Right lobe of liver (tissue), 6 donors: ENCODE results near the gene ZDHHC14. TPM values are rescaled to one million over a fixed set of nuclear protein-coding genes. Genes with fewer than 3 reads are reported as not detected.

Source experiments
- ATAC-seq, 4 donors: fragments of 200-7000 bp; cut with Tn5 transposase; one replicate each; pipeline ENCODE4 v1.9.1; 2020; ENCODE audit warnings: mild to moderate bottlenecking in 4 of 4, moderate library complexity in 4 of 4
- DNase-seq, 3 donors: peaks; one replicate each; pipeline ENCODE4 v3.0.0-alpha.2; 2020
- H3K27ac ChIP-seq, 3 donors: fragments of 200-600 bp; one replicate each; pipeline ENCODE4 v1.8.0; 2022
- H3K27me3 ChIP-seq, 2 donors: fragments of 200-600 bp; one replicate each; pipeline ENCODE4 v1.8.0; 2022
- H3K36me3 ChIP-seq, 4 donors: fragments of 200-600 bp; sonication (generic) in 1 of 4; one replicate each; pipeline versions ENCODE4 v1.5.1 to v1.8.0; 2017 to 2022; ENCODE audit warnings: control low read depth in 1 of 4
- H3K4me1 ChIP-seq, 4 donors: fragments of 200-600 bp; sonication (generic) in 1 of 4; one replicate each; pipeline versions ENCODE4 v1.5.1 to v1.8.0; 2017 to 2022; ENCODE audit warnings: control low read depth in 1 of 4
- H3K4me3 ChIP-seq, 3 donors: fragments of 200-600 bp; one replicate each; pipeline ENCODE4 v1.8.0; 2022
- H3K9me3 ChIP-seq, 4 donors: fragments of 200-600 bp; sonication (generic) in 1 of 4; one replicate each; pipeline versions ENCODE4 v1.5.1 to v1.8.0; 2017 to 2022; ENCODE audit warnings: control low read depth in 1 of 4
- CTCF ChIP-seq, 4 donors: fragments of 200-600 bp in 3 of 4; fragments of 450-650 bp in 1 of 4; IDR thresholded peaks; one replicate each; pipeline versions ENCODE4 v1.5.1 to v1.8.0; 2016 to 2022; ENCODE audit warnings: antibody characterized with exemption in 4 of 4, mild to moderate bottlenecking in 2 of 4
- POLR2A ChIP-seq: fragments of 450-650 bp; IDR thresholded peaks from one replicate; pipeline ENCODE4 v1.6.1; 2017; ENCODE audit warnings: antibody characterized with exemption, mild to moderate bottlenecking
- WGBS: methylation state at CpG from one replicate; pipeline ENCODE4 v1.1.6; 2018; ENCODE audit warnings: low coverage, low lambda C conversion rate; ENCODE audit not compliant: insufficient coverage; ENCODE audit errors: missing lambda C conversion rate; 5-methylcytosine and 5-hydroxymethylcytosine counted together
- intact Hi-C, 2 donors: fragments of 100-400 bp; cut with DNase I; formaldehyde crosslinking; loops; one replicate each; pipeline versions ENCODE4 v1.11.2 to v1.14.1; 2022
- total RNA-seq, 6 experiments: library from RNA; depleted of rRNA in 2 of 6; stranded (reverse); fragments of >200 nt in 2 of 6; fragmentation: NEBNext Ultra II Directional in 3 of 6; extraction: Animal tissue kit (Norgen Biotek cat#: 25700) in 3 of 6; gene quantifications; one replicate each; pipeline versions ENCODE4 v1.1.0 to v1.2.4, GENCODE V29; 2016 to 2023
- donor health status: DM: no; HTN: yes; CAD: no.
- donor health status: DM: no; HTN: no; CAD: no.
- donor health status: DM: no; HTN: no; CAD: no.
- donor health status: DM: no; HTN: yes; CAD: no.
- donor health status: DM: no; HTN: yes; CAD: no.

ZDHHC14 gene
- total RNA-seq, 6 experiments from 2014 or later = 7.3 to 13.0 (median 10.3) TPM

- no peak overlapping the region for H3K27ac ChIP-seq
- intact Hi-C loops = no loop called here
- no peaks in the 10 kb centered on the region for H3K4me1 ChIP-seq
- H3K27me3 ChIP-seq = no peaks in the 10 kb centered on the region
- no peak overlapping the region for H3K4me3 ChIP-seq
- DNase-seq (no peak), ATAC-seq (peak in 2 of 4 donors; percentile 25 to 66)
- TF ChIP-seq CTCF (IDR thresholded peaks at IDR 0.05) = no peak
- TF ChIP-seq POLR2A = no peak
- 73% methylated on average over 7 of the region's 7 CpGs for WGBS
- H3K36me3 ChIP-seq = no peaks in the 10 kb centered on the region
- no peaks in the 10 kb centered on the region for H3K9me3 ChIP-seq
These were observed 232.1 kb downstream of the ZDHHC14 start for GRCh38 chr6:157613011-157613522.

- TF ChIP-seq POLR2A (no peak), CTCF (IDR thresholded peaks at IDR 0.05) (no peak)
- no peak for DNase-seq
These were observed 233.1 kb downstream of the ZDHHC14 start for GRCh38 chr6:157614026-157614568.

GRCh38 chr6:157615420-157615769 is 234.4 kb downstream of the ZDHHC14 start:
- H3K4me3 ChIP-seq = no peak overlapping the region
- no peaks in the 10 kb centered on the region for H3K4me1 ChIP-seq
- ATAC-seq (peak in 3 of 4 donors; percentile 11 to 56 (median 36)), DNase-seq (no peak)
- no peaks in the 10 kb centered on the region for H3K27me3 ChIP-seq
- H3K27ac ChIP-seq = no peak overlapping the region
- no peaks in the 10 kb centered on the region for H3K9me3 ChIP-seq
- TF ChIP-seq CTCF (IDR thresholded peaks at IDR 0.05) (peak in 1 of 4 donors; percentile 5), POLR2A (no peak)
- 37% methylated on average over 4 of the region's 4 CpGs for WGBS
- H3K36me3 ChIP-seq = no peaks in the 10 kb centered on the region
- intact Hi-C loops = no loop called here

More at GRCh38 chr6:157614026-157614568, 233.1 kb downstream of the ZDHHC14 start:
- WGBS = 92% methylated on average over 3 of the region's 5 CpGs
- ATAC-seq = peak in 1 of 4 donors; percentile 15
- intact Hi-C loops = no loop called here
- H3K9me3 ChIP-seq = no peaks in the 10 kb centered on the region
- H3K36me3 ChIP-seq = no peaks in the 10 kb centered on the region
- H3K27me3 ChIP-seq = no peaks in the 10 kb centered on the region
- no peak overlapping the region for H3K4me3 ChIP-seq
- no peak overlapping the region for H3K27ac ChIP-seq
- no peaks in the 10 kb centered on the region for H3K4me1 ChIP-seq

- intact Hi-C loops = no loop called here
These were observed 235.0 kb downstream of the ZDHHC14 start for GRCh38 chr6:157615951-157616350.

More at GRCh38 chr6:157615951-157616350, 235.0 kb downstream of the ZDHHC14 start:
- no peaks in the 10 kb centered on the region for H3K27me3 ChIP-seq
- no peaks in the 10 kb centered on the region for H3K4me1 ChIP-seq
- TF ChIP-seq CTCF (IDR thresholded peaks at IDR 0.05) (no peak), POLR2A (no peak)
- no peak for DNase-seq
- no peak overlapping the region for H3K27ac ChIP-seq
- H3K4me3 ChIP-seq = no peak overlapping the region
- WGBS = 100% methylated on average over 2 of the region's 4 CpGs
- ATAC-seq = no peak
- no peaks in the 10 kb centered on the region for H3K36me3 ChIP-seq
- no peaks in the 10 kb centered on the region for H3K9me3 ChIP-seq
